ENCODE measurements around the gene ING3. TPM values are rescaled to one million over a fixed set of nuclear protein-coding genes. Genes with fewer than 3 reads are reported as not detected.
A peak's percentile ranks its signal among the peaks of the same experiment; 100 is the strongest.

The ING3 gene
- polyA plus RNA-seq, 1 donor from 2014 or later: 19.7 TPM

GRCh38 chr7:120951826-120952225 lies 1.2 kb downstream of the ING3 start:
- Histone ChIP-seq H3K9ac (ENCODE audit: low read length) (peak overlapping the region; percentile 91), H4K20me1 (ENCODE audit: insufficient read depth) (no peaks in the 10 kb centered on the region), H3K27me3 (ENCODE audit: insufficient read depth, low read depth, low read length) (no peaks in the 10 kb centered on the region), H3K4me3 (ENCODE audit: low read length) (peak overlapping the region; percentile 86), H3K4me2 (ENCODE audit: low read length) (peak overlapping the region; percentile 93), H3K9me3 (ENCODE audit: low read length) (no peaks in the 10 kb centered on the region), H3K27ac (ENCODE audit: low read length) (no peak overlapping the region), H3K36me3 (ENCODE audit: insufficient read depth, low read length) (peaks cover 7% of the 10 kb centered on the region), H3F3A (ENCODE audit: insufficient read depth, low read length, poor library complexity, severe bottlenecking) (no peaks in the 10 kb centered on the region), H3K79me2 (replicated peaks; ENCODE audit: insufficient read depth, low read length) (peaks cover 25% of the 10 kb centered on the region), H2AFZ (ENCODE audit: low read depth, low read length) (no peak overlapping the region), H3K9me2 (ENCODE audit: insufficient read depth, low read length) (no peaks in the 10 kb centered on the region)
- TF ChIP-seq, protein P1, sequence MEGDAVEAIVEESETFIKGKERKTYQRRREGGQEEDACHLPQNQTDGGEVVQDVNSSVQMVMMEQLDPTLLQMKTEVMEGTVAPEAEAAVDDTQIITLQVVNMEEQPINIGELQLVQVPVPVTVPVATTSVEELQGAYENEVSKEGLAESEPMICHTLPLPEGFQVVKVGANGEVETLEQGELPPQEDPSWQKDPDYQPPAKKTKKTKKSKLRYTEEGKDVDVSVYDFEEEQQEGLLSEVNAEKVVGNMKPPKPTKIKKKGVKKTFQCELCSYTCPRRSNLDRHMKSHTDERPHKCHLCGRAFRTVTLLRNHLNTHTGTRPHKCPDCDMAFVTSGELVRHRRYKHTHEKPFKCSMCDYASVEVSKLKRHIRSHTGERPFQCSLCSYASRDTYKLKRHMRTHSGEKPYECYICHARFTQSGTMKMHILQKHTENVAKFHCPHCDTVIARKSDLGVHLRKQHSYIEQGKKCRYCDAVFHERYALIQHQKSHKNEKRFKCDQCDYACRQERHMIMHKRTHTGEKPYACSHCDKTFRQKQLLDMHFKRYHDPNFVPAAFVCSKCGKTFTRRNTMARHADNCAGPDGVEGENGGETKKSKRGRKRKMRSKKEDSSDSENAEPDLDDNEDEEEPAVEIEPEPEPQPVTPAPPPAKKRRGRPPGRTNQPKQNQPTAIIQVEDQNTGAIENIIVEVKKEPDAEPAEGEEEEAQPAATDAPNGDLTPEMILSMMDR (IDR thresholded peaks at IDR 0.05; ENCODE audit: poor library complexity, severe bottlenecking): no peak
- TF ChIP-seq EZH2 (IDR thresholded peaks at IDR 0.05; ENCODE audit: borderline replicate concordance, insufficient read depth, low read length, poor library complexity, severe bottlenecking): no peak
- TF ChIP-seq EP300 (conservative IDR thresholded peaks at IDR 0.05; ENCODE audit: poor library complexity, severe bottlenecking): no peak
- no peak for TF ChIP-seq POLR2AphosphoS5 (IDR thresholded peaks at IDR 0.05)
- no peak for TF ChIP-seq REST (IDR thresholded peaks at IDR 0.05; ENCODE audit: borderline replicate concordance)
- TF ChIP-seq SMC3 (conservative IDR thresholded peaks at IDR 0.05; ENCODE audit: poor library complexity): no peak
- no peak for TF ChIP-seq TAF1 (IDR thresholded peaks at IDR 0.05; ENCODE audit: low read depth)
- no peak for TF ChIP-seq RAD21 (conservative IDR thresholded peaks at IDR 0.05)
- TF ChIP-seq MXI1 (conservative IDR thresholded peaks at IDR 0.05; ENCODE audit: poor library complexity, severe bottlenecking): no peak

DNA sequence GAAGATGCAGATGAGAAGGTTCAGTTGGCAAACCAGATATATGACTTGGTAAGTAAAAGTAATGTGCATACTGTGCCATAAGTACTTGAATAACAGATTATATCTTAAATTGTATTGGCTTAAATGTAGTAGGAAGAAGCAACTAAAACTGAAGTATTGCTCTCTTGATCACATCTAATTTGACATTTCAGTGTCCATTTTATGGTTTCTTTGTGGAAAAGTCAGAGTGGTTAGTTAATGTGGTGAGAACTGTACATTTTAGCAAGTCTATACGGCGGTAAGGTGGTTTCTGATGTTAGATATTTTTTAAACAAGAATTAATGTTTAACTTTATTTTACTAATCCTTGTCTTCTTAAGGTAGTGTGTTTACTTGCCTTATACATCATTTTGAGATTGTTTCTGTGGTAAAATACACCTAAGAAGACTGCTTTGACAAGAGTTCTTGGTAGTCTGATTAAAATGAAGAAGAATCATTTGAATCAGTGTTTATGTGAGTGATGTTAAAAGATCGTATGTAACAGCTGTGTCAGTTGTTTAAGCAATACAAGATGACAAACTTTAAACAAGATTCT lies 5.1 kb downstream of the ING3 start:
- no peaks in the 10 kb centered on the region for H4K20me1 ChIP-seq (ENCODE audit: insufficient read depth)
- no peak for TF ChIP-seq EP300 (conservative IDR thresholded peaks at IDR 0.05; ENCODE audit: poor library complexity, severe bottlenecking)
- TF ChIP-seq, protein P1 (IDR thresholded peaks at IDR 0.05; ENCODE audit: poor library complexity, severe bottlenecking): no peak
- no peak for TF ChIP-seq SMC3 (conservative IDR thresholded peaks at IDR 0.05; ENCODE audit: poor library complexity)
- TF ChIP-seq POLR2AphosphoS5 (IDR thresholded peaks at IDR 0.05): no peak
- no peak for TF ChIP-seq EZH2 (IDR thresholded peaks at IDR 0.05; ENCODE audit: borderline replicate concordance, insufficient read depth, low read length, poor library complexity, severe bottlenecking)
- no peak for TF ChIP-seq RAD21 (conservative IDR thresholded peaks at IDR 0.05)
- H3K36me3 ChIP-seq (ENCODE audit: insufficient read depth, low read length): peaks cover 7% of the 10 kb centered on the region
- no peaks in the 10 kb centered on the region for H3F3A ChIP-seq (ENCODE audit: insufficient read depth, low read length, poor library complexity, severe bottlenecking)
- peaks cover 25% of the 10 kb centered on the region for H3K79me2 ChIP-seq (replicated peaks; ENCODE audit: insufficient read depth, low read length)
- no peak overlapping the region for H3K9ac ChIP-seq (ENCODE audit: low read length)
- H2AFZ ChIP-seq (ENCODE audit: low read depth, low read length): no peak overlapping the region
- no peaks in the 10 kb centered on the region for H3K9me3 ChIP-seq (ENCODE audit: low read length)
- H3K4me3 ChIP-seq (ENCODE audit: low read length): no peak overlapping the region
- no peaks in the 10 kb centered on the region for H3K27me3 ChIP-seq (ENCODE audit: insufficient read depth, low read depth, low read length)
- H3K27ac ChIP-seq (ENCODE audit: low read length): no peak overlapping the region
- H3K9me2 ChIP-seq (ENCODE audit: insufficient read depth, low read length): no peaks in the 10 kb centered on the region
- H3K4me2 ChIP-seq (ENCODE audit: low read length): no peak overlapping the region

All from neural cell (in vitro differentiated cells).